Effector CD4-positive, alpha-beta T cell (primary cell): ENCODE measurements around the gene TBX15.

Experiments
- DNase-seq: peaks from one replicate; pipeline ENCODE4 v3.0.0-alpha.2; 2020

The TBX15 gene

DNA sequence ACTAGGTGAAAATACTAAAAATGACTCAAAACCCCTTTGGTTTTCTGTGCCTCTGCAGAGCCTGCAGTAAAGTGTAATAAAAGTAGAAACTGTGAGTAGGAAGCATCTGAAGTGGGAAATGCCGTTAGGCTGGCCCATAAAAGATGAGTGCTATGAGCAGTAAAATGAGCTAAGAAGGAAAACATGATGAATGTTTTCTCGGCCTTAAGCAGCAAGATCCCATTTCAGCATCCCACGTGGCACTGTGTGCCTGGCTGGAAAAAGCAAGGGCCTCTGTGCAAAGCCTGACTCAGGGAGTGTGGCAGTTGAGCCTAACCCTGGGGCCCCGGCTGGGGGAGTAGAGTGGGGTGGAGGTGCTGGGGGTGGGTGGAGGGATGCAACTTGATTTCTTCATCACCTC lies 109.5 kb downstream of the TBX15 start:
- no peak for DNase-seq

DNA sequence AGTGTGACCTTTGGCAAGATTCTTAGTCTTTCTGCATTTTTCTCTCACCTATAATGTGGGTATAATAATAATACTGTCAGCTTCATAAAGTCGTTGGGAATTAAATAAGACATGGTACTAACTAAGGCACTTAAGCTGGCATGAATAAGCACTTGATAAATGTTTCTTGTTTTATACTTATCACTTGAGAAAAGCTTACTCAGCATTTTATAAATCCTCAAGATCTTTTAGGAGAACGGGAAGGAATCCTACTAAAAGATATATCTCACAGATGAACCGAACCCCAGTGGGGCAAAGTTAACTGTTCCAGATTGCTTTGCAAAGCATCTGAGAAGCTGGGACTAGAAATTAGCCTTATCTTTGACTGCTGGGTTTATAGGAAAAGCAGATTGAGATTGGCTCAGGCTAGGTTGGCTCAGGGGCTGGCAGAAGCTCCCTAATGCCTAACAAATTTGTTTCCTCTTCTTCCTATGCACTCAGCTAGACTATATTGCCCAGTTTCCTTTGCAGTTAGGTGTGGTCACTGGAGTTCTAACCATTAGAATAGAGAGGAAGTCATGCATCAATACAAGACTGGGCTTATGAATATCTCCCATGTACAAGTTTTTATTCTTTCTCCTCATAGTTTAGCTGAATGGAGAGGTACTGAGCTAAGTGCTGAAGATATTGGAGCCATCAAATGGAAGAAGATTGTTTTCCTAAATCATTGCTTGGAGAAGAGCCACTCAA lies 110.3 kb downstream of the TBX15 start:
- DNase-seq = no peak

DNA sequence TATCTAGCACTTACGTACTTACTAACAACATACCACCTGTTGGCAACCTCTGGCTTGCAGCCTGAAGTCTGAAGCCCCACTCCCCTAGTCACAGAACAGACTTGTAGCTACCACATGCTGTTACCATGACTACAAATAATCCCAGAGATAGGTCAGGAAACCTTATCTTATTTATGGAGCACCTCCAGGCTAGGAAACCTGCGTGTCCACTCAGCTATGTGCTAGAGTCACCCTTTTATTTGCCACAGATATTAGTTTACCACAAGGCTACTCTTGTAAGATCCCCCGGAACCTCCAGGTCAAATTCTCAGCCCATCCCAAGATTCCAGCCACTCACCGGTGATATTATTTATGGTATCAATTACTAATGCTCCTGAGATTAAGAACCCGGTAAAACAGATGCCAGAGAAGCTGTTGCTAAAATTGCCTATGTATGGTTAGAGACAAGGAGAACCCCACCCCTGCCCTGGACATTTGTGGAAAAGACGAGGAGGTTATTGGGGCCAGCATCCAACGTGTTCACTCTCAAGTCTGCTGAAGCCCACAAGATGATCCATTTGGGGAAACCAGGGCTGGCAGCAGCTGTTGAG lies 116.5 kb downstream of the TBX15 start:
- DNase-seq = no peak

GRCh38 chr1:118868387-118868786 lies 119.8 kb downstream of the TBX15 start:
- DNase-seq = no peak

- no peak for DNase-seq
These were observed 121.8 kb downstream of the TBX15 start for GRCh38 chr1:118866330-118866729.

DNA sequence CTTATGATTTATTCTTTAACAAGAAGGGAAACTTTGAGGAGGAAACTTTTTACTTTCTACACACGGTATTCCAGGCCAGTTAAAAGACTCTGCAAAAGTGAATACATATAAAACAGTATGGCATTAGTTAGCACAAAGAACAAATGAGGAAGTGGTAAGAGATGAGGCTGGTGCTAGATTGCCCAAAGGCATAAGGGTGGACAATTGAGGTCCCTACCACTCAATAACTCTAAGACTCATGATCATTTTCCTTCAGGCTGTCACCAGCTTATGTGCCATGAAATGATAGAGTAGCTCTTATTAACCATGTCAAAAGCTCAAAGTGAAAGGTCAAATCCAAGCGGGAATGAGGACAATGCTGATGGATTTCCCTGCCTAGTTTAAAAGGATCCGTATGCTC lies 124.5 kb downstream of the TBX15 start:
- DNase-seq = no peak

GRCh38 chr1:118862755-118863154 lies 125.4 kb downstream of the TBX15 start:
- DNase-seq = no peak

DNA sequence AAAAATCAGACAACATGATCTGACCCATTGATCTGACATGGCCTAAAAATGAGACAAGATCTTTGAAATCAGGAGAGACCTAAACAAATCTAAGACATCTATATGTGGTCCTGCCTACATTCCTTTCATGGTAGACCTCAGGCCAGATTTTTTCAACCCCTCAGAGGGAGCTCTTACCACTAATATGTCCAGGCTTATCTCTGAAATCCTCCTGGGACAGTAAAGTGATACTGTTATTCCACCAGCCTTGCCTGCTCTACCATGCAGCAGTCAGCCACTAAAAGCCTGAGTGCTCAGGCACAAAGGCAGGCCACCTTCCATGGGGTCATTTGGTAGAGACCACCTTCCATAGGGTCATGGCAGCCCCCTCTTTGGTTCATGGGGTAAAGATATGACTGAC lies 126.9 kb downstream of the TBX15 start:
- DNase-seq = no peak

DNA sequence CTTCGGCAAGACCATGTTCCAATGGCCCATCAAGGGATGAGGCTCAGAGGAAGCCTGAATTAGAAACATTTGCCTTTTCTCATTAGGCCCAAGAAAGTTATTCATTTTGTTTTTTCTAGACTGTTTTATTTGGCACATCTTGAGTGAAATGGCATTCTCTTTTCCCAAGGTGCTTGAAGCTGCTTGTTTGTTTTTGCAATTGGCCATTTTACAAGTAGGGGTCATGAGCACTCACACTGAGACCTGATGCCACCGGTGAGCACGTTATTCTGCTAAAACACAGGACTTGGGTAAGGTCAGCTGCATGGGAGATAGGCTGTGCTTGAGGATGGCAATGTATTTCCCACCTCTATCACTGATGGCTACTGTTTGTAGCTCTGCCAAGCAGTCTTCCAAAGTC lies 128.1 kb downstream of the TBX15 start:
- no peak for DNase-seq

- no peak for DNase-seq
These were observed 141.7 kb downstream of the TBX15 start for GRCh38 chr1:118846443-118846842.

- DNase-seq = no peak
These were observed 145.5 kb downstream of the TBX15 start for GRCh38 chr1:118842452-118843201.

DNA sequence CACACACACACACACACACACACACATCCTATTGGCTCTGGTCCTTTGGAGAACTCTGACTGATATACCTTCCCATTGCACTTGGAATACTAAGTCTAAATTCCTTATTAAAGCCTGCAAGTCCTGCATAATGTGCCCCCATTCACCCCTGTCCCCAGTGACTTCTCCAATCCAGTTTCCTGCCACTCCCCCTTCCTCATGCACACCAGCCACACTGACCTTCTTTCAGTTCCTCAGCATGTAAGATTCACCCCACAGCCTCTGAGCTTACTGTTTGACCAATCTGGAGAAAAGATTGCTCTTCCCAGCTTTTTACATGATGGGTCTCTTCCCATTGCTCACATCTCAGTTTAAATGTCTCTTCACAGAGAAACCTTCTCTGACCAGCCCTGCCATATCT lies 146.6 kb downstream of the TBX15 start:
- DNase-seq = no peak
